NOMO-1 treated with DMSO at 0.1 percent for 48 hours (cell line): Measurements from ENCODE around the gene EPB41L4A.
"Not testable (repeated sequence)": the region's sequence is repeated elsewhere in the genome, so short reads cannot be mapped to it uniquely, and the experiment has no call there.

Experiments
- DNase-seq: peaks from one replicate; lab custom pipeline; 2025; ENCODE audit not compliant: unreplicated experiment; lab: John Stamatoyannopoulos, UW

The EPB41L4A gene

GRCh38 chr5:112401924-112402323, 17.2 kb downstream of the EPB41L4A start:
- DNase-seq = no peak

- no peak for DNase-seq
Observed at GRCh38 chr5:112397690-112398089, 21.4 kb downstream of the EPB41L4A start.

DNA sequence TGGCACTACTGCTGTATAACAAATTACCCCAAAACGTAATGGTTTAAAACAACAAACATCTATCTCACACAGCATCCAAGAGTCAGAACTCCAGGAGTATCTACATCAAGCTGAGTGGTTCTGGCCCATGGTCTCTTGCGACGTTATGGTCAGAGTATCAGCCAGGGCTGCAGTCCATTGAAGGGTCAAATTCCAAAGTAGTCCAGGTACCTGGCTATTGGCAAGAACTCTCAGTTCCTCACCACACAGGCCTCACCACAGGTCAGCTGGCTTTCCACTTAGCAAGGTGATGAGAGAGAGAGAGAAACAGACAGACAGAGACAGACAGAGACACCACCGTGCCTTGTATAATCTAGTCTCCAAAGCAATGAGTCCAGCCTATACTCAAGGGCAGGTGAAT, 22.6 kb downstream of the EPB41L4A start:
- DNase-seq = no peak

GRCh38 chr5:112395299-112395698, 23.8 kb downstream of the EPB41L4A start:
- DNase-seq = not testable (repeated sequence)

- no peak for DNase-seq
Observed at GRCh38 chr5:112390327-112390726, 28.8 kb downstream of the EPB41L4A start.

DNA sequence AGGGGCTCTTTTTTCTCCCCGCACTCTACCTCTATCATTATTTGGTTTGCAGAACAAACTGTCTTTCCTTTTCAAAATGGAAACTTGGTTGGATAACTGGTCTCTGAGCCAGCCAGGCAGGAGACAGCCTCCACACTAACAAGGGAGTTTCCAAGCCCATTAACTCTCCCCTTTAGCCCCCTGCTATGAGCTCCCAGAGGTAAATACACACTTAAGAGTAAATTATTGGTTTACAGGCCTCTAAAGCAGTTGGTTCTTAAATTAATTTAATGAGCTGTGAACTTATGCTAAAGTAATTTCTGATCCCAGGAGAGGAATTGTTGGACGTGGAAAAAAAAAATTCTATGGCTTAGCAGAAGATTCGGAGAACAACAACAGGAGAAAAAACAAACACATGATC, 30.3 kb downstream of the EPB41L4A start:
- no peak for DNase-seq

GRCh38 chr5:112388074-112388473, 31.0 kb downstream of the EPB41L4A start:
- no peak for DNase-seq

DNA sequence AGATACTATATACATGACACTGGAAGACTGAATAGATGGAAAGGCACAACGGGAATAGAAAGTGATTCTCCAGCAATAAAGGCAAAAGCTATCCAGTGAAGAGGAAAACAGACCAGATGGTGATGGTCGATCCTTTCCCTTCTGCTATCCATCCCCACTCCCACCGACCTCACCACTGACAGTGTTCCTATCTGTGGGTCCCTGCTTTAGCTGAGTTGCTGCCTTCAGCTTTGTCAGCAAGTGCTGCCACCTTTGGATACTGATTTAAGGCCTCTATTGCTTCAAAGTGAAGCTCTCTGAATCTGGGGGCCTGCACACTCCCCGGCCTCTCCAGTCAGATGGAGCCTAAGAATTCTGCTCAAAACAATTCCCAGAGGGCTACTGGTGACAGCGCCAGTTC, 32.3 kb downstream of the EPB41L4A start:
- DNase-seq = no peak

GRCh38 chr5:112385969-112386368, 33.1 kb downstream of the EPB41L4A start:
- no peak for DNase-seq

GRCh38 chr5:112385566-112385965, 33.5 kb downstream of the EPB41L4A start:
- DNase-seq = no peak

GRCh38 chr5:112384523-112384922, 34.6 kb downstream of the EPB41L4A start:
- no peak for DNase-seq

DNA sequence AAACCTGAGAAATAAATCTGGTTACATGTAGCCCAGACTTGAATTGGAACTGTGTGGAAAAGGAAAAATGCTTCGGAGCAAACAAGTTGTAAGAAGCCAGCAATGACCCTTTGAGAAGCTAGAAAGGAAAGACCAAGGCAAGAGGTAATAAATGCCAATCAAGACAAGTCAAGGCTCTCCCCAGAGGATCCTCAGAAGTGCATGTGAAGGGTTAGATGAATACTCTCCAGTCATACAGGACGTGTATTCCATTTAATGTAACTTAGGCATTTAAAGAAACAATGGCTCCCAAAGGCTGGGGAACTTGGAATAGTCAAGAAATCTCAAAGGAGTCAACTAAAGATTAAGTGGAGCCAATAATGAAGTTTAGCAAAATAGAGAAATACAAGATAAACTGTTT, 36.2 kb downstream of the EPB41L4A start:
- no peak for DNase-seq

DNA sequence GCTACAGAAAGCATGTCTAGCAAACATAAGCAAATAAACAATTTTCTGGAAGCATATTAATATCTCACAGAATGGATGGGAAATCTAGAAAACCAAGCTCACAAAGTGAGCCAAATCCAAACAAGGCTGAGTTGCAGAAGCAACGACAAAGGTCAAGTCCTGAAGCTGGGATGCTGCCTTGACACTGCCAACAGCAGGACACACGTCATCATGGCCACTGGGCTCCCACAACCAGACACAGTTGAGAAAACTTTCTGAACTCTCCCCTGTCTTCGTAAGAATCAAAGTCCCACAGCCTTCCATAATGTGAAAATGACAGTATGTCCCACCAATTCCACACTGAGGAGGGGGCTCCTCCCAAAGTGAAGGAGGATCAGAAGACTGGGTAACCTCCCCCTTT, 37.6 kb downstream of the EPB41L4A start:
- no peak for DNase-seq

DNA sequence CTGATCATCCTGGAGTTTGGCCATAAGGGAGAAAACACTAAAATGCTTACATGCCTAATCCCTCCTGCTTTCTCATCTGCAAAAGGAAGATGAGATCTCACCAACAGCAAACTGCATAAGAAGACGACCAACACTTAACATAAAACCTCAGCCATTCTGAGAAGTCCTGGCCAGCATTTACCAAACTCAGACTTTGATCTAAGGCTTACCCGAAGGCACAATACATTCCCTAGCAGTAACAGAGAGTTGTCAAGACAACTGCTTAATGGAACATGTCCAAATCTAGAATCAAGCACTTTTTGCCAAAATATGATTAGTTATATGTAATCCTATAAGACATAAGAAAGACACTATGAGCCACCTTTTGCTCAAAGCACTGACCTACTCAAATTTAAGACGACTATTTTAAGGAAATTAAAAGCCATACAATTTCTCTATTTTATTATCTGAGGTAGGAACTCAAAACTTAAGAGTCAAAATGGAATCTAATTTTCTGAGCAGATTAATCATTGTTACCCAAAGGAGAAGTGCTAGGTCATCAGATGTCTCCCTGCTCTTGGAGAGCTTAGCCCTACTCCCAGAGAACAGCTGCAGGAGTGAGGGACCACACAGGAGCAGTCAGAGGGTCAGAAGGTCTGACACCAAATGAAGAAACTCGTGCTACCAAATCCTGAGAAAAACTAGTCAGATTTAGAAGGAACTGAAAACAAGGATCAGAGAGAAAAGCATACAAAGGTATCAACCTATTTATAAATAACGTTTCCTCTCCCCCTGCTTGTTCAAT, 39.3 kb downstream of the EPB41L4A start:
- no peak for DNase-seq

- DNase-seq = no peak
Observed at GRCh38 chr5:112374818-112375217, 44.3 kb downstream of the EPB41L4A start.

DNA sequence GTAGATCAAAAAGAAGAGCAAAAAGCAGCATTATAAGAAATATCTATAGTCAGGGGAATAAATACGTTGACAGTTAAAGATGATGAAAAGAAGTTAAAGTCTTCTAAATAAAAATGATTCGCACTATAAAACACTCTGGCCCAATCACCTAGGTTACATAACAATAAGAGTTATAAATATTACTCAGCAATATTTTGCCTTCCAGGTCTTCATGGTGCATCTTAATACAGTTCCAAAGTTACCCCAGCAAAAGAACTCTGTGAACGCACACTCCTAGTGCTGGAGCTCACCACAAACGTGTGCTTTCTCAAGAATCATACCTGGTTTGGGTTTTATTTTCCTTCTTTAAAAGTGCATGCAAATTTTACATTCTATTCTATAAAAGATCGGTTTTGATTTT, 44.7 kb downstream of the EPB41L4A start:
- DNase-seq = no peak

- DNase-seq = no peak
Observed at GRCh38 chr5:112373885-112374284, 45.2 kb downstream of the EPB41L4A start.

DNA sequence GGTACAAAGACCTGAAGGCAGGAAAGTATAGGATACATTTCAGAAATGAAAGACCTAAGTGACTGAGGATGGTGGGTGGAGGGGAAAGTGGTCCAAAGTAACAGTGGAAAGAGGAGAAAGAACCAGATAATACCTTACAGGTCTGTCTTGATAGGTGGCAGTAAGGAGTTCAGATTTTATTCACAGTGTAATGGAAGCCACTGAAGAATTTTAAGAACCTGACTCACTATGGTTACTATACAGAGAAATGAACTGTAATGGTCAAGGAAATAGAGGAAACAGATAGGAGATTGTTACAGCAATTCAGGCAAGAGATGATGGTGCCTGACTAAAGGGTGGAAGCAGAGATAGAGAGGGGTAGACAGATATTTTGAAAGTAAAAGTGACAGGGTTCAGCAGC, 46.5 kb downstream of the EPB41L4A start:
- DNase-seq = no peak

- no peak for DNase-seq
Observed at GRCh38 chr5:112371067-112371466, 48.0 kb downstream of the EPB41L4A start.

DNA sequence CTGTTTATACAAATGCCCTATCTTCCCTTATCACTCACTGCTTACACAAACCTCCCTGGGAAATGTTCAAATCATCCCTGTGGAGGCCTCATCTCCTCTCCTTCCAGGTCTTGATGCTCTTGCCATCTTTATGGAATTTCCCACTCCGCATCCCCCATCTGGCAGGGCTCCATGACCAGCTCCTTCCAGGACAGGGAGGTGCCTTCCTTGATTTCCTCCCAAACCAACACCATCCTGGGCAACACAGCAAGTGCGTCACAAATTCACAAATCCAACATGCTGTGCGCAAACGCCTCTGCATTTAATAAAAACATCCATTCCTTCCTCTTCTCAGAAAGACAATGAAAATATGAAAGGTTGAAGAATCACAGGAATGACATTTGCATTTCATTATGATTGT, 51.7 kb downstream of the EPB41L4A start:
- no peak for DNase-seq

- no peak for DNase-seq
Observed at GRCh38 chr5:112366987-112367386, 52.1 kb downstream of the EPB41L4A start.

- DNase-seq = not testable (repeated sequence)
Observed at GRCh38 chr5:112360740-112361139, 58.3 kb downstream of the EPB41L4A start.
